NCI-H146 (cell line): ENCODE data around the gene RNASE8.
A peak's percentile ranks its signal among the peaks of the same experiment; 100 is the strongest.

ENCODE experiments used
- DNase-seq: peaks from one replicate; lab custom pipeline; 2025; lab: John Stamatoyannopoulos, UW

RNASE8 gene

DNA sequence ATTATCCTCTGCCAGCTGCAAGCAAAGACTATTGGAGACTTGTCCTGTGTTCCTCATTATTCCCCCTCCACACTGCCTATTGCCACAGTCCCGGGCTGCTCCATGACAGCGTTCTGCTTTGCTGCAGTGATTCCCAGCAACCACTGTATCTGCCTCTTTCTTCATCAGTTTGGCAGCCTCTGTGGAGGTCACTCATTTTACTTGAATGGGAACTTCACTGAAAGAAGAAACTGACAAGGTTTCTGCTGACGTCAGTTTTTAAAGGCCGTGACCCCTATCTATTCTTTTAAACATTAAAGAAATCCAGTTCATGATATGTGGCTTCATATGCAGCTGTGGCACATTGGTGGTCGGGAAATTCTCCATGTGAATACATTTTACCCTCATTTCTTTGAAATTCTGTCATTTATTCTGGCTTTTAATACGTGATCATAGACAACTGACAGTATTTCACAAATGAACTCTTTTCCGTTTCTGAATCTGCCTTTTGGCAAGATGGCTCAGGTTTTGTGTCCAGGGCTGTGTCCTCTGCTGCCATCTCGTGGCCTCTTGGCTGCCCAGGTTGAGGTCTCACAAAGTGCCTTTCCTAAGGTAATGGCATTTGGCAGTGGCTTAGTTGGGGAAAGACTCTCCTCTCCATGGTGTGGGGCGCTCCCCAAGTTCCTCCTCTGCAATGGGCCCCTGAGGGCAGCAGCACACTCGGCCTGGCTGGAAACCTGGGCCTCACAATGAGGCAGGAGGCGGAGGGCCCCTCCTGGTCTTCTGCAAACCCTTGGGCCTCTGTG, 49.1 kb downstream of the RNASE8 start:
- DNase-seq: peak; percentile 62

DNA sequence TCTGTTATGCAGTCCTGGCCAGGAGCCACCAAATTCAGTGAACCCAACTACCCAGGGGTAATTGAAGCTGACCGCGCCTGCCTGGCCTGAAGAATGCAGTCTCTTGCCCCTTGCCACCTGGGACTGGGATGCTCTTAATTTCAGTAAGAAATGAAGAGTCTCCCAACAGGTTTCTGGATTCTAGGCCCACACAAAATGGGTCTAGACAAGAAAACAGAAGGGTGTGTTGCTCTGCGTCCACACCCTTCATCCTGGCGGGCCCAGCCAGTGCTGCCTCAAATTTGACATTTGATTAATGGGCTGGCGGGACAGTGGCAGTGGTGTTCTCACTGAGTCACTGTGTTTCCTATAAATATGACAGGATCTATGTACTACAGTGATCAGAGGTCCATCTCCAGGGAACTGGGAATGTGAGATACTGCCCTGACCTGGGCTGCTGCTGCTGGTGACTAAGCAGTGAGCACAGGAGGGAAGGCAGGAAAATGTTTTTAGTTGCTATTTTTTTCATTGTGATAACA, 49.7 kb downstream of the RNASE8 start:
- DNase-seq: no peak
